GM18873 (cell line): ENCODE data around the gene EPN3.

Experiments
- ATAC-seq: cut with Tn5 transposase; IDR thresholded peaks from one replicate; pipeline ENCODE4 v1.9.1; 2021; ENCODE audit warnings: mild to moderate bottlenecking, moderate library complexity, moderate number of reproducible peaks; ENCODE audit not compliant: unreplicated experiment, low FRiP score

The EPN3 gene

GRCh38 chr17:50533720-50534148, 1.2 kb downstream of the EPN3 start:
- no peak for ATAC-seq

- no peak for ATAC-seq
Measured at GRCh38 chr17:50534222-50534978, 1.9 kb downstream of the EPN3 start.

- no peak for ATAC-seq
Measured at GRCh38 chr17:50534979-50535326, 2.4 kb downstream of the EPN3 start.

- no peak for ATAC-seq
Measured at GRCh38 chr17:50535407-50535806, 2.9 kb downstream of the EPN3 start.

GRCh38 chr17:50536683-50537646, 4.4 kb downstream of the EPN3 start:
- no peak for ATAC-seq

GRCh38 chr17:50537721-50538548, 5.4 kb downstream of the EPN3 start:
- ATAC-seq: no peak

GRCh38 chr17:50538549-50539410, 6.2 kb downstream of the EPN3 start:
- ATAC-seq: no peak

- no peak for ATAC-seq
Measured at GRCh38 chr17:50539762-50540559, 7.4 kb downstream of the EPN3 start.

- ATAC-seq: no peak
Measured at GRCh38 chr17:50540560-50541401, 8.2 kb downstream of the EPN3 start.

- no peak for ATAC-seq
Measured at GRCh38 chr17:50541402-50541715, 8.8 kb downstream of the EPN3 start.

- ATAC-seq: no peak
Measured at GRCh38 chr17:50541716-50542688, 9.5 kb downstream of the EPN3 start.

GRCh38 chr17:50542795-50543774, 10.6 kb downstream of the EPN3 start:
- ATAC-seq: no peak

- ATAC-seq: no peak
Measured at GRCh38 chr17:50544516-50544915, 12.0 kb downstream of the EPN3 start.

- ATAC-seq: no peak
Measured at GRCh38 chr17:50545311-50545710, 12.8 kb downstream of the EPN3 start.

- ATAC-seq: no peak
Measured at GRCh38 chr17:50546701-50547034, 14.1 kb downstream of the EPN3 start.
